ENCODE data around the gene AMHR2.

Gene AMHR2

DNA sequence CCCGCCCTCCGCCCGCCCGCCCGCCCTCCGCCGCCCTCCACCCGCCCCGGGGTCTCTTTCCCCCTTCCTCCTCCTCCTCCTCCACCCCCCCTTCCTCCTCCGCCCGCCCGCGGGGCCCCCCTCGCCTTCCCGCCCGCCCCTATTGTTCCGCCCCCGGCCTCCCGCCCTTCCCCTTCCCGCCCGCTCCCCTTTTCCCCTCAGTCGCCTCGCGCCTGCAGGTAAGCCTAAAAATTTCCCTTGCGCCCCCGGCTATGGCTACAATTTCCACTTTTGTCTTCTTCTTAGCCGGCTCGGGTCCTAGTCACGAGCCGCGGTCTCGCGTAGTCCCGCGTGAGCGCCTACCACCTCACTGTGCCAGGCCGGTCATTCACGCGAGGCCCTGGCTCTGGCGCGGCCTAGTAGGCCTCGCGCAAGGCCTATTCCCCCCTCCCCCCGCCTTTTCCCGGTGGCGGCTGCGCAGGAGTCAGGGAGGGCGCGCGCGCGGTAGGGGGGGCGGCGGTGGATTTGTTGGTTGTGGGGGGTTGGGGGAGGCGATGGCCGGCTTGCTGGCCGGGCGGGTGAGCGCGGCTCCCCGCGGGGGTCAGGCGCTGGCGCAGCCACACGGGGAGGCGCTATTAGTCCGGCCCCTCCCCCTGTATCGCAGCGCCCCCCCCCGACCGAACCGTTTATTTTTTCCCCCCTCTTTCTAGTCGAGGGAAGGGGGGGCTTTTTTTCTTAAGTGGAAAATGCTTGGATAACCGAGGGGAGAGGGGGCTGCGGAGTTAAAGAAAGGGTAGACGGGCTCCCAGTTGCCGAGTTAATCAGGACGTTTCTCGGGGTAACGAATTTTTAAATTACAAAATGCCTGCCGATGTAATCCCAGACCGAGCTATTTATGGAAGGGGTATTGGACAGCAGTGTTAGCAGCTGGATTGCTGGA lies 28.8 kb downstream of the AMHR2 start:
- peak; percentile 49 for DNase-seq (ENCODE audit: low read depth)

DNA sequence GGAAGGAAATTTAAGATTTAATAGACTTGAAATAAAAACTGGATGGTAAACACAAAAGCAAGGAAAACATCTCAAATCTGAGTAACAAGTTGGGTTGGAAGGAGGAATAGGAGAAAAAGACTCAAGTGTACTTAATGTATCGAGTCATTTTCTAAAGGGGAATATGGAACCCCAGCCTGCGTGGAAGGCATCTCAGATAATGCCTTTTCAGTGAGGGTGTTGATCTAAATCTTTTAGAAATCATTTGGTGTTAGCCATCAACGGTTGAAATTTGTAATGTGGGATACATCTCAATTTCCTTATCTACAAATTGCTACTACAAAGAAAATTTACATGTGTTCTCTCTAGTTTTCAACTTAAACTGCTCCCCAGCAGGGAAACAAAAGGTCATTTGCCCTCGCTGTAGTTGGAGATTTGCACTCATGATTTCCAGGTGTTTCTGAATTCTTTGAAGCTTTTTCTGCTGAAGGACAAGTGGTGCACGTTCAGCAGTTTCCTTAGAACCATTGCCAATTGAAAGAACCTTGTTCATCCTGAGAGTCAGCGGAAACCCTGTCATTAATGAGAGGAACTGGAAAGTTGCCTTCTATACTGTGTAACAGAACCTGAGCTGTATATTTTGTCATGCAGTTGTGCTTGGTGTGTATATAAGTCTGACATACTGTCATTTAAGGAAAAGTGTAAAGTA lies 30.4 kb downstream of the AMHR2 start:
- DNase-seq (ENCODE audit: low read depth): no peak

DNA sequence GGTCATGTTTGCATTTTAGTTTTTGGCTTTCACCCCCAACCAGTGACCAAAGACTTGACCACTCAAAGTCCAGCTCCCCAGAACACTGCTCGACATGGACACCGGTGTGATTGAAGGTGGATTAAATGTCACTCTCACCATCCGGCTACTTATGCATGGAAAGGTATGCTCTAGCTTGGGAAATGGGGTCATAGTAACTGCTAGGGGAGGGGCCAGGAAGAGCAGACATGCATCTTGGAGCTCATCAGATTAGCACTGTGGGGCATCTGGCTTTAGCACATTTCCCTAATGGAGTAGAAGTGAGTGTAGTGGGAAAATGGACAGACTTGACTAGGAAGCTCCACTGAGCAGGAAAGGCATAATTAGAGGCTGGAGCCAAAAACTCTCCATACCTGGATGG lies 31.1 kb downstream of the AMHR2 start:
- DNase-seq (ENCODE audit: low read depth): no peak

DNA sequence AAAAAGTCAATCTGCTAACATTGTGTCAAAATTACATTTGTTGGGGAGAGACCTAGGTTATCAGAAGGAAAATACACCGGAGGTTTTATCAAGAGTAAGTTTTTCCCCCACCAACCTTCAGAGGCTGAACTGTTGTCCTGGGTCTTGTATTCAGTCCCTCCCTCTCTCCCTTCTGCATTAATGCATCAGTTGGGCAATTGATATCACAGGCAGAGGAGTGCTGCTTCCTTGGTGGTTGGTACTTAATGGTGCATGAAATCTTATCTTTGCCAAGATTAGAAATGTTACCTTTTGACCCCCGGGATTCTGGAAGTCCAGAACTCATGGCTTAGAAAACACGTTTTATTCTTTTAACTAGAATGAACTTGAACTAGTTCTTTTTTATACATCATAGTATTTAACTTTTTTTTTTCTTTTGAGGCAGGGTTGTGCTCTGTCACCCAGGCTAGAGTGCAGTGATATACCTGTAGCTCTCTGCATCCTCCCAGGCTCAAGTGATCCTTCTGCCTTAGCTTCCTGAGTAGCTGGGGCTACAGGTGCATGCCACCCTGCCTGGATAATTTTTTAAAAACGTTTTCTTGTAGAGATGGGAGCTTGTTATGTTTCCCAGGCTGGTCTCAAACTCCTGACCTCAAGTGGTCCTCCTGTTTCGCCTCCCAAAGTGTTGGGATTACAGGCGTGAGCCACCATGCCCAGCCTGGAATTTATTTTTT lies 33.2 kb downstream of the AMHR2 start:
- DNase-seq (ENCODE audit: low read depth): no peak

DNA sequence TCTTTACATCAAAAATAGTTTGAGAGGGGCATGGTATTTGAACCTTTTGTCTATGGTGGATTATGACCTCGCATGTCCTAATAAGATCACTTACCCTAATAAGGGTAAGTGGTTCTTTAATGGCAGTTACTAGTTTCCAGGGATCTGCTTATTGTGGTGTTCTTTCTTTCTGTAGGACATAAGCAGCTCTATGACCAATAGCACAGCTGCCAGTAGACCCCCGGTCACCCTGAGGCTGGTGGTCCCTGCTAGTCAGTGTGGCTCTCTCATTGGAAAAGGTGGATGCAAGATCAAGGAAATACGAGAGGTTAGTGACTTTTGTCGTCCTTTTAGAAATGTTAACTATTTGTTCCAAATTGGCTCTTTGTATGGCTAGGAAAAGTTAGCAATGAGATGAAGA lies 35.4 kb downstream of the AMHR2 start:
- DNase-seq (ENCODE audit: low read depth): no peak

DNA sequence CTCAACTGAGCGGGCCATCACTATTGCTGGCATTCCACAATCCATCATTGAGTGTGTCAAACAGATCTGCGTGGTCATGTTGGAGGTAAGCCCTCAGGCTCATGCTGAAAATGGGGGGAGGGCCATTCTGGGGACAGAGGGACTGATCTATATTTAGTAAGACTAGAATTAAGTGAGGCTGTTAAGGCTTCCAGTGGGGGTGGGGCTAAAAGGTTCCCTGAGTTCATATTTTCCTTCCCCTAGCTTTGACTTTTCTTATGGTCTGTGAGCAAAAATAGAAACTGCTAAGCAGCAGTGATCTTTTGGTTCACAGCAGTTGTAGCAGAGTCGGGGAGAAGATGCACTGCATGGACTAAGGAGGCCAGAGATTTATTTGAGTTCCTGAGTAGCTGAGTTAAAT lies 37.4 kb downstream of the AMHR2 start:
- DNase-seq (ENCODE audit: low read depth): no peak

DNA sequence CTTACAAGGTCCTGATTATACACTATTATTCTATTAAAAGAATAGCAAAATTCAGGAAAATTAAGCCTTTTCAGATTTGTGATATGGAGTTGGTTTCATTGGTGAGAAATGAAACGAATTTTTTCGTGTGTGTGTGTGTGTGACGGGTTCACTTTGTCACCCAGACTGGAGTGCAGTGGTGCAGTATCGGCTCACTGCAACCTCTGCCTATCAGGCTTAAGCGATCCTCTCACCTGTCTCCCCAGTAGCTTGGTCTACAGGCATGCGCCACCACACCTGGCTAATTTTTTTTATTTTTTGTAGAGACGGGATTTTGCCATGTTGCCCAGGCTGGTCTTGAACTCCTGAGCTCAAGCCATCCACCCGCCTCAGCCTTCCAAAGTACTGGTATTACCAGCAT lies 37.9 kb downstream of the AMHR2 start:
- no peak for DNase-seq (ENCODE audit: low read depth)

DNA sequence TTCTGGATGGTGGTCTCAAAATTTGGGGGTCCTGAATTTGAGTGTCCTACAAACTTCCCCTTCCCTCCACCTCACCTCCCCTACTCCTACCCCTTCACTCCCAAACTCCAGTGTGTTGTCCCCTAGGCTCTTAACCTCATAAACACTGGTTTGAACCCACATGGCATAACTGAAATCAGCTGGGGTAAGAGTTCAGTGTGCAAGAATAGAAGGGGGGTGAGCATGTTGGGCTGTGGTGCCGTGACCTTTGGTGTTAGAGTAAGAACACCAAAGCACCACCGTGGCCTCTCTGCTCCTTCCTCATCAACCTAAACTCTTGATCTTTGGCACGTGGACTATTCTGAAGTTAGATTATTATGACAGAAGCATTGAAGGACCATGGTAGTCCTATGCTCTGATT lies 39.3 kb downstream of the AMHR2 start:
- no peak for DNase-seq (ENCODE audit: low read depth)

DNA sequence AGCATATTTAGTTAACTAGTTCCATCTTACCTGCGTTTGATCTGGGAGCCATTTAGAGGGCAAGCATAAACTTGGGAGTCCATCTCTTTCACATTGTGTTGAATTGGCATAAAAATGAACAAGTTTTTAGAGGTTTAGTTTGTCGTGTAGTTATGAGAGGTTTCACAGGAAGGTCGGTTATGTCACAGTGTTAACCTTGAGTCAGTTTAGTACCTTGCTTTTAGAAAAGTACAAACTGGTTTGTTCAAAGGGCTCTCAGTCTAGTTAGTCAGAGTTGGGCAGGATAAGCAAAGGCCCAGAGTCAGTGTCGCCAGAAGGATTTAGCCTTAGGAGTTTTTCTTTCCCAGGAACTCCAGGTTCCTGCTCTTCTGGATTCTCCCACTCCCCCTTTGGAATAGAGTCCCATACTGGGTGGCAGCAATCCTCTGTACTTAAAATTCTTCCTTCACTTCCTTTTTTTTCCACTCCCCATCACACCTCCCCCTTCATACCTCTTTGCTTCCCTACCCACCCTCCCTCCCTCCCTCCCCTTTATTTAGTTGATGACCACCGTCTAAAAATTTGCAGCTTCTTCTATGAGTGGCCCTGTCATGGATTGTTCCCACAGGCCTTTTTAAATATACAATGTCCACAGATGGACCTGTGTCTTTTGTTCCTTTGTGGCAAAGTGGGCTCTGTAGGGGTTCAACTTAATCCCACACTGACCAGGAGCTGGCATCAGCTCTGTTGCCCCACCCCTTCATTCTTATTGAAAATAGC lies 40.3 kb downstream of the AMHR2 start:
- DNase-seq (ENCODE audit: low read depth): no peak

DNA sequence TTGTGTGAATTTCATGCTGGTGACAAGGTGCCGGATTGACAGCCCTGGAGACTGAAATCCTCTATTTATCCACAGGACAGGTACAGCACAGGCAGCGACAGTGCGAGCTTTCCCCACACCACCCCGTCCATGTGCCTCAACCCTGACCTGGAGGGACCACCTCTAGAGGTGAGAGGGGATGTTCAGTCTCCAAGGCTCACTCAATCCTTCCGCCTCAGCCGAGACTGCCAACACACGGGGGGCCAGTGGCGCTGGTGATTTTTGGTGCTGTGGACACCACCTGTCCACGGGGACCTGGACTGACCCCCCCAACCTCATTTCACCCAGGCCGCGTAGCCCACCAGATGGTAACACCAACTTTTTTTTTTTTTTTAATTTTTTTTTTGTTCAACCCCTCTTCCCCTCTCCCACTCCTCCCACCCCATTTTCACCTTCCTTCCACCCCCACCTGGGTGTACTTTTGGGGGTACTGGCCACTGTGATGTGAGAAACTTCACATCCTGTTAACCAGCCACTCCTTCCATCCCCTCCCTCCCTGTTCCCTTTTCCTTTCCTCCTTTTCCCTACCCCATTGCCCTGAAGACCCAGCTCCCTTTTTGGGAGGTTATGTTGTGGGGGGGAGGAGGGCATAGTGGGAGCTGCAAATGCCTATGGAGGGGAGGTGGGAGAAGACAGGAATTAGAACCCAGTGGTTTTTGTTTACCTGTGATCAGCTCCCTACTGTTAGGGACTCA lies 41.2 kb downstream of the AMHR2 start:
- no peak for DNase-seq (ENCODE audit: low read depth)

DNA sequence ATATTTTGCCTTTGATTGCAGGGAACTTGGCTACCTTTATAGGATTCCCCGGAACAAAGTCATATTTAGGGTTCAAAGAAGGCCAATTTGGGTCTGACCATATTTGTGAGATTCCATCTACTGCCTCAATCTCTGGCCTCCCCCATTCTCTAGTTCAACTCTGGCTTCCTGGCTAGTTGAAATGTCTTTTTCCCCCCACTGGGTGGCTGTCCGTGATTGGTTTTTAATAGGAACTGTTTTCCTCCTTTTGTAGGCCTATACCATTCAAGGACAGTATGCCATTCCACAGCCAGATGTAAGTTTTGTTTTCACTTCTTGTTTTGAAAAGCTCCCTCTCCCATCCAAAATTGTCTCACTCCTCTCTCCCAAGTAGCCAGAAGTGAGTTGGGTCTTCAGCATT lies 42.0 kb downstream of the AMHR2 start:
- DNase-seq (ENCODE audit: low read depth): no peak

DNA sequence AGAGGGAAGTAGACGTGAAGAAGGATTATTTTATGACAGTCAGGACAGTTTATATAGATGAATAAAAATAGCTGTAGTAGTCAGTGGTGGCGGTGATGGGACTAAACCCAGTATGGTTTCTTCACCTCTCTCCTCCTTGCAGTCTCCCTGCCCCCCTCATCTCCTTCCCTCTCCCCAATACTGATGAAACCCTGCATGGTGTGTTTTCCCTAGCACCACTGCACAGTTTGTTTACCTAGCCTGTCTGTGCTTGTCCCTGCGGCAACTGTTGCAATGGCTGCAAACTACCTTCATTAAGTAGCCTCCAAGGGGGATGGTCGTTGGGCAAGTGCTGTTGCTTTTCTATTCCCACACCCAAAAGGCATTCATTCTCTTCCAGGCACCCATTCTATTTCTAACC lies 43.0 kb downstream of the AMHR2 start:
- no peak for DNase-seq (ENCODE audit: low read depth)

DNA sequence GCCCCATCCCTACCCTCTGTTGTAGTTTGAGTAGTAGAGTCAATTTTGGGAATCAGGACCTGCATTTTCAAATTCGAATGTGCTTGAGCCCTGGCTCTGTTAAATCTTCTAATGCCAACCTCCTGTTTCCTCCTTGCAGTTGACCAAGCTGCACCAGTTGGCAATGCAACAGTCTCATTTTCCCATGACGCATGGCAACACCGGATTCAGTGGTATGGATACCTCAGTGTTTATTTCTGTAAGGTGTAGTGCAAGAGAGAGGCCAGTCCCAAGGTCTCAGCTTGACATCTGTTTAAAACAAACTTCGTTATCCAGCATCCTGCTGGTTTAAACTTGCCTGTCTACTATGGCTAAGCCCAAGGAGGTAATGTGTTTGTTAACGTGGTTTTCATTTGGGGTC lies 43.4 kb downstream of the AMHR2 start:
- DNase-seq (ENCODE audit: low read depth): no peak

DNA sequence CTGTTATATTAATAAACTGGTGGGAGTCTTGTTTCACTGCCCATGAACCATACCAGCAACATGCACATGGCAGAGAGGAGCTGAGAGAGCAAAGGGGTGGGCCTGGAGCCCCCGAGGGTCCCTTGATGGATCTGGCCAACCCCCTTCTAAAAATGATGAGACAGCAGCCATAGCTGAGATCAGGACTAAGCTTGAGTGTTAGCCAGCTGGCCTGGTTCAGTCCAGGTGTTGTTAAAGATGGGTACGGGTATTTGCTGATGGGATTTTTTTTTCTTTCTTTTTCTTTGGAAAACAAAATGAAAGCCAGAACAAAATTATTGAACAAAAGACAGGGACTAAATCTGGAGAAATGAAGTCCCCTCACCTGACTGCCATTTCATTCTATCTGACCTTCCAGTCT lies 44.2 kb downstream of the AMHR2 start:
- no peak for DNase-seq (ENCODE audit: low read depth)

DNA sequence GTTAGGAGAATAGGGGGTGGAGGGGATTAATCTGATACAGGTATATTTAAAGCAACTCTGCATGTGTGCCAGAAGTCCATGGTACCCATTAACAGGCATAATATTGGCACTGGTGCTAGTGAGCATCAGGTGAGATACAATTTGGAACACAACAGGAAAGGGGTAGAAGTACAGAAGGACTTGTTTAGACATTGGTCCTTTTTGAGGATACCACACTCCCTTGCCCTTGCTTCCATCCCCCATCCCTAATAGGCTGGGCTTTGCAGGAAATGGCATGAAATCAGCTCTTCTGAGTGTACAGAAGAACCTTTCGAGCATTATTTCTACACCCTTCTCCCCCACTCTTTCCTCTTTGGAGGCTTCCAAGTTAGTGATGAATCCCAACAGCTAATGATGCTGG lies 44.6 kb downstream of the AMHR2 start:
- DNase-seq (ENCODE audit: low read depth): no peak

DNA sequence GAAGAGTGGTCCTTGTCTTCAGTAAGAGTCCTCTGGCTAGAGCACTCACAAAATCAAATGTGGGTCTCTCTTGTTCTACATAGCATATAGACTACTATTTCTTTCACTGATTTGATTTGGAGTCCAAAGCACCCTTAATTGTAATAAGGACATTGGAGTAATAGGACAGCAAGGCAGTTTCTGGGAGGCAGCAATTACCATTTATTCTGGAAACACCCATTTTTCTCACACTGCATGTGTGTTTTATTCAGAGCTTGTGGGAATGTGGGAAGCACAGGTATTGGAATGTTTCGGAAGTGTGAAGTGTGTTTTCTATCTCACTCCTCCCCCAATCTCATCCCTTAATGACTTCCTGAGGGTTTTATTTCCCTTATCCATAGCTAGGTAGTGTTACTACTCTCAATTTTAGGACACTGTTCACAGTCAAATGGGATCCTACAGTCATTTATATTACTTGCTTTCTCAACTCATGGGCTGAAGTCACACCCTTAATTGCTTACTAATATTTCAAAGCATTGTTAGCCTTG lies 48.5 kb downstream of the AMHR2 start:
- no peak for DNase-seq (ENCODE audit: low read depth)

DNA sequence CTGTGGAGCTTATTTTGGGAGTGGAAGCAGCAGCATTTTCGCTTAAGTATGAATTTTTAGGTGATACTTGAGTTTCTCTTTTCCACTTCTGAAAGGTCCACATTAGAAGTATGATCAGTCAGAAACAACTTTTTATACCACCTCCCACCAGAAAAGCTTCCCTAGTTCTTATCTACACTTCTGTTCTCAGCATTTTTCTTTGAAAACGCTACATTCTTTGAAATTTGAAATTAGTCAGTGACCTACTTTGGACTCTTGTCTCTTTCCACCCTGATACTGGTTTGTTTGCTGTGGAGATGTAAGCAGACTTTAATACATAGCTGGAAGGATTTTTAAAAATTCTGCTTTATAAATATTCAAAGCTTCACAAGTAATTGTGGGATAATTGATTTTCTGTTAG lies 50.4 kb downstream of the AMHR2 start:
- DNase-seq (ENCODE audit: low read depth): no peak

DNA sequence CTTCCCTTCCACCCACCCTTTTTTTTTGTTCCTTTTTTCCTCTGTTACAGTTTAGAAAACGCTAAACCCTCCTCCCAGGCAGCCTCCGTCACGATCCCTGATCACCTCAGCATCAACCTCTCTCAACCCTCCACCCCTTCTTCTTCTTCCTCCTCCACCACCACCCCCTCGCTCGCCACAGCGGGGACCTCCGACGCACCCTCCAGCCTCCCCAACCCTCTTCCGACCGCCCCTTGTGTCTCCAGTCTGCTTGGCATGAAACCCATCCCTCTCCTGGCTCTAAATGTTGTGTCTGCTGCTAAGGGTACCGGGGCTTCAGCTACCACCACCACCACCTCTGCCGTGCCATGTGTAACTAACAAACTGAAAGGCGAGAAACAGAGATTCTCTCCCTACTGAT lies 51.2 kb downstream of the AMHR2 start:
- DNase-seq (ENCODE audit: low read depth): no peak

DNA sequence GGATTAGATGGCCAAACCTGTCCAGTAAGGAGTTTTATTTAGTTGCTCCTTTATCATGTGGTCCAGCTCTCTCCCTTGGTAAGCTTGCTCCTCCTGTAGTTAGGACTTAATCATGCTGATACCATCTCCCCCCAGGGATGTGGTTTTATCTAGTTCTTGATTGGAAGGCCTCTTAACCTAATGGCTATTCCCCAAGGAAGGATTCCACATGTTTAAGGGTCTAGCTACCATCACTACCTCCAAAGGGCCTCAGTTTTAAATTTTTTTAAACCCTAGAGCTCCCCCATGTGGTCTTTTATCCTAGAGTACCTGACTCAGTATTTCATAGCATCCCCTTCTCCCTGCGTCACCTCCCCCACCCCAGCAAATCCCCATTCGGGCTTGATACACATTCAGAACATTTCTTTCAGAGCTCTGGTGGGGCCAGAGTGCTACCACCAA lies 53.1 kb downstream of the AMHR2 start:
- DNase-seq (ENCODE audit: low read depth): no peak

DNA sequence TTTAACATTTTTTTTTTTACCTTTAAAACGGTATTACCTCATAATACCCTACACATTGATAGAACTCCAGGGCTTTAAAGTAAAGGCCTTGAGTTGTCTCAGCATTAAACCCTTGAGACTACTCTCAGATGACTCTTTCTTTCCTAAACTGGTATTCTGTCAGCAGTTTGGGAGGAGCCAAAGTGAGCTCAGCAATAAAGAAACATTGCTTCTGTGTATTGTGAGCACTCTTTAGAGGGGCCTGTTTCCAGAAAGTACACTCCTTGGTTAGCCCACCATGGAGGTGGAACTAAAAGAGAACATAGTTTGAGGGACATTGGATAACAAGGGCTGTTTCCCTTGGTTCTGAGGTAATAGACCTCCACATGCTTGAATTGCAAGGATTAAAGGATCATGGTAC lies 55.2 kb downstream of the AMHR2 start:
- DNase-seq (ENCODE audit: low read depth): no peak

DNA sequence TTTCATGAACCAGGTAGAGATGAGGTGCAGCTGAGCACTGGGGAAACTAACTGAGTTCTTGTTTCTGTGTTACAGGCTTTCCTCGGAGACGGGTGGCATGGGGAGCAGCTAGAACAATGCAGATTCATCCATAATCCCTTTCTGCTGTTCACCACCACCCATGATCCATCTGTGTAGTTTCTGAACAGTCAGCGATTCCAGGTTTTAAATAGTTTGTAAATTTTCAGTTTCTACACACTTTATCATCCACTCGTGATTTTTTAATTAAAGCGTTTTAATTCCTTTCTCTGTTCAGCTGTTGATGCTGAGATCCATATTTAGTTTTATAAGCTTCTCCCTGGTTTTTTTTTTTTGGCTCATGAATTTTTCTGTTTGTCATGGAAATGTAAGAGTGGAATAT lies 55.7 kb downstream of the AMHR2 start:
- DNase-seq (ENCODE audit: low read depth): no peak

Data from stimulated activated CD8-positive, alpha-beta memory T cell treated with anti-CD3 and anti-CD28 coated beads, Interleukin-7, amount 100 ng/mL, for 24 hours (primary cell).